ENCODE results near the gene ALK.

ALK gene

DNA sequence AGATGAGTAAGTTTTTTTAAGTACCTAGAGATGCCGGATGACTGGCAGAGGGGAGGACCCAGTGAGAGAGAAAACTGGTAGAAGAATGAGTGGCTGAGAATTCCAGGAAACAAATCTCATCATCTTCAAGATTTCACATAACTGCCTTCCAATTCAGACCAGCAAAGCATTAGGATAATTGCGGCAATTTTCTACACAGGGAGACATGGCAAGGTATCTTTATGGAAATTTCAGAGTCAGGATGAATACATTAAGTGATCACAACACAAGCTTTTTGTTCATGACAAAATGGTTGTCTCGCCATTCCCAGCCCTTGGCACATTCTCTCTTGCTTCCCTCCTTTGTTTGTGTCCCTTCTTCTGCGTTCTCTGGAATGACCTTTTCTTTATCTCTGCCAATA lies 82.1 kb downstream of the ALK start:
- Histone ChIP-seq H3K9ac (ENCODE audit: low read length) (no peak overlapping the region), H3K4me1 (ENCODE audit: insufficient read depth, low read length, severe bottlenecking) (no peaks in the 10 kb centered on the region), H3K9me2 (ENCODE audit: low read depth, low read length) (no peaks in the 10 kb centered on the region), H3K27me3 (ENCODE audit: insufficient read depth, low read length) (no peaks in the 10 kb centered on the region), H3K4me3 (ENCODE audit: low read depth, low read length, poor library complexity, severe bottlenecking) (no peak overlapping the region), H3F3A (ENCODE audit: insufficient read depth, low read length) (no peaks in the 10 kb centered on the region), H3K79me2 (ENCODE audit: insufficient read depth, low read length) (no peaks in the 10 kb centered on the region), H3K4me2 (ENCODE audit: low read length) (no peak overlapping the region), H3K36me3 (ENCODE audit: insufficient read depth, low read length) (no peaks in the 10 kb centered on the region), H2AFZ (ENCODE audit: low read length) (no peak overlapping the region), H3K27ac (ENCODE audit: low read depth, low read length, poor library complexity, severe bottlenecking) (no peak overlapping the region), H3K9me3 (ENCODE audit: low read length) (no peaks in the 10 kb centered on the region), H4K20me1 (ENCODE audit: insufficient read depth, low read length) (no peaks in the 10 kb centered on the region)
- no peak for TF ChIP-seq EZH2 (IDR thresholded peaks at IDR 0.05; ENCODE audit: borderline replicate concordance, low read length)
- TF ChIP-seq, protein P1, sequence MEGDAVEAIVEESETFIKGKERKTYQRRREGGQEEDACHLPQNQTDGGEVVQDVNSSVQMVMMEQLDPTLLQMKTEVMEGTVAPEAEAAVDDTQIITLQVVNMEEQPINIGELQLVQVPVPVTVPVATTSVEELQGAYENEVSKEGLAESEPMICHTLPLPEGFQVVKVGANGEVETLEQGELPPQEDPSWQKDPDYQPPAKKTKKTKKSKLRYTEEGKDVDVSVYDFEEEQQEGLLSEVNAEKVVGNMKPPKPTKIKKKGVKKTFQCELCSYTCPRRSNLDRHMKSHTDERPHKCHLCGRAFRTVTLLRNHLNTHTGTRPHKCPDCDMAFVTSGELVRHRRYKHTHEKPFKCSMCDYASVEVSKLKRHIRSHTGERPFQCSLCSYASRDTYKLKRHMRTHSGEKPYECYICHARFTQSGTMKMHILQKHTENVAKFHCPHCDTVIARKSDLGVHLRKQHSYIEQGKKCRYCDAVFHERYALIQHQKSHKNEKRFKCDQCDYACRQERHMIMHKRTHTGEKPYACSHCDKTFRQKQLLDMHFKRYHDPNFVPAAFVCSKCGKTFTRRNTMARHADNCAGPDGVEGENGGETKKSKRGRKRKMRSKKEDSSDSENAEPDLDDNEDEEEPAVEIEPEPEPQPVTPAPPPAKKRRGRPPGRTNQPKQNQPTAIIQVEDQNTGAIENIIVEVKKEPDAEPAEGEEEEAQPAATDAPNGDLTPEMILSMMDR (IDR thresholded peaks at IDR 0.05; ENCODE audit: low read length) = no peak

GRCh38 chr2:29837925-29838324 lies 83.5 kb downstream of the ALK start:
- no peak overlapping the region for H3K4me2 ChIP-seq (ENCODE audit: low read length)
- no peaks in the 10 kb centered on the region for H3K79me2 ChIP-seq (ENCODE audit: insufficient read depth, low read length)
- H3K27ac ChIP-seq (ENCODE audit: low read depth, low read length, poor library complexity, severe bottlenecking) = no peak overlapping the region
- H2AFZ ChIP-seq (ENCODE audit: low read length) = no peak overlapping the region
- TF ChIP-seq, protein P1 (IDR thresholded peaks at IDR 0.05; ENCODE audit: low read length) = no peak
- no peak for TF ChIP-seq EZH2 (IDR thresholded peaks at IDR 0.05; ENCODE audit: borderline replicate concordance, low read length)
- no peaks in the 10 kb centered on the region for H3K9me3 ChIP-seq (ENCODE audit: low read length)
- H4K20me1 ChIP-seq (ENCODE audit: insufficient read depth, low read length) = no peaks in the 10 kb centered on the region
- no peaks in the 10 kb centered on the region for H3K27me3 ChIP-seq (ENCODE audit: insufficient read depth, low read length)
- H3K36me3 ChIP-seq (ENCODE audit: insufficient read depth, low read length) = no peaks in the 10 kb centered on the region
- no peaks in the 10 kb centered on the region for H3K4me1 ChIP-seq (ENCODE audit: insufficient read depth, low read length, severe bottlenecking)
- H3K4me3 ChIP-seq (ENCODE audit: low read depth, low read length, poor library complexity, severe bottlenecking) = no peak overlapping the region
- no peaks in the 10 kb centered on the region for H3K9me2 ChIP-seq (ENCODE audit: low read depth, low read length)
- H3F3A ChIP-seq (ENCODE audit: insufficient read depth, low read length) = no peaks in the 10 kb centered on the region
- H3K9ac ChIP-seq (ENCODE audit: low read length) = no peak overlapping the region

DNA sequence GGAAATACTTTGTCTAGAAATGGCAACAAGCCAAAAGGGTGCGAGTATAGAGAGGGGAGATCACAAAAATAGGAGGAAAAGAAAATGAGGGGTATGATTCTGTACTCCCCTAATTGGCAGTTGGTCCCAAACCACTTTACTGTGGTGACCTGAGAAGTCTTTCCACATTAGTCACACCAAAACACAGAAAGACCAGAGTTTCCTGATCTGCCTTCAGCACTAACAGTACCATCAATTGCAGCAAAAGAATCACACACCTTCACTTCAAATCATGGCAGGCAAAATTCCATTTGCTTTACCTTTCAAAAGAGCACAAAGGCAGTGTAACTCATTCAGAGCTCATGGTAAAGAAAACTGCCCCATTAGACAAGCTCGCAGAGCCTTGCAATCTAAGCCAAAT lies 86.8 kb downstream of the ALK start:
- Histone ChIP-seq H2AFZ (ENCODE audit: low read length) (no peak overlapping the region), H4K20me1 (ENCODE audit: insufficient read depth, low read length) (no peaks in the 10 kb centered on the region), H3K9ac (ENCODE audit: low read length) (no peak overlapping the region), H3K4me1 (ENCODE audit: insufficient read depth, low read length, severe bottlenecking) (no peaks in the 10 kb centered on the region), H3K9me3 (ENCODE audit: low read length) (no peaks in the 10 kb centered on the region), H3K9me2 (ENCODE audit: low read depth, low read length) (no peaks in the 10 kb centered on the region), H3K79me2 (ENCODE audit: insufficient read depth, low read length) (no peaks in the 10 kb centered on the region), H3K36me3 (ENCODE audit: insufficient read depth, low read length) (no peaks in the 10 kb centered on the region), H3F3A (ENCODE audit: insufficient read depth, low read length) (no peaks in the 10 kb centered on the region), H3K27me3 (ENCODE audit: insufficient read depth, low read length) (no peaks in the 10 kb centered on the region), H3K27ac (ENCODE audit: low read depth, low read length, poor library complexity, severe bottlenecking) (no peak overlapping the region), H3K4me3 (ENCODE audit: low read depth, low read length, poor library complexity, severe bottlenecking) (no peak overlapping the region), H3K4me2 (ENCODE audit: low read length) (no peak overlapping the region)
- no peak for TF ChIP-seq EZH2 (IDR thresholded peaks at IDR 0.05; ENCODE audit: borderline replicate concordance, low read length)
- TF ChIP-seq, protein P1 (IDR thresholded peaks at IDR 0.05; ENCODE audit: low read length) = no peak
